GM19240 (cell line): Measurements from ENCODE around the gene ZSWIM9.

Experiments used
- DNase-seq: peaks from one replicate; pipeline ENCODE4 v3.0.0; 2011; ENCODE audit warnings: low spot score; ENCODE audit not compliant: insufficient read length

ZSWIM9 gene

DNA sequence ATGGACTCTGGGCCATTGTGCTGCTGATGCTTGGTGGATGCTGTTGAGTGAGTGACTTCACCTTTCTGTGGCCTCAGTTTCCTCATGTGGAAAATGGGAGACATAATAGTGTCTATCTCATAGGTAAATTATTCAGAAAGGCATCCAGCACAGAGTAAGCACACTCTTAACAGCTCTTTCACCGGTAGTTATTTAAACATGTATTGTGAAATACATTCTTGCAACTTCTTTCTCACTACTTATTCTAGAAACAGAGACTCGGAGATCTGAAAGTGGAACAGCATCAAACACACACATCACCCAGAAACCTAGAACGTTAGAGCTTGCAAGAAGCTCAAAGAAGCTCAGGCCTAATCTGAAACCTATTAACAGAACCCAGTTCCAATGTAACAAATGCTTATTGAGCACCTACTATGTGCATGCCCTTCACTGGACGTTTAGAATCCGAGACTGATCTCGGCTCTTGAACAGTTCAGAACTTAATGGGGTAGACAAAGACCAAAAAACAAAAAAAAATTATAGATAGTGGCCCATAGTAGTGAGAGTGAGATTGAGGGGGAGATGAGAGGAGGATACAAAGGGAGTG, 4.1 kb downstream of the ZSWIM9 start:
- no peak for DNase-seq

DNA sequence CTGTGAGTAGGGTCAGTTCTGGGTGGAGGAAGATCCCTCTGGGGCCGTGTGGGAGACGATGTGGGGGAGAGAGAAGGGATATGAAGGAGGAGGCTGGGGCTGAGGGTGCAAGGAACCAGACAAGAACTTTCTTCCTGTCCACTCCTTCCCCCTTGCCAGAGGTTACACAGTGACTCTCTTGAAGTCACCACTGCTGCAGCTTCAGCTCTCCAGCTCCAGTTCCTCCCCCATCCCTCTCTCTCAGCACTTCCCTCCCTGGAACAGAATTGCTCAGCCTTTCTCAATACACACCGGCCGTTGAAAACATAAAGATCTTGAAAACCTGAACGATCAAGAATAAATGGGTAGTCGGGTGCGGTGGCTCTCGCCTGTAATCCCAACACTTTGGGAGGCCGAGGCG, 5.1 kb downstream of the ZSWIM9 start:
- DNase-seq: no peak

DNA sequence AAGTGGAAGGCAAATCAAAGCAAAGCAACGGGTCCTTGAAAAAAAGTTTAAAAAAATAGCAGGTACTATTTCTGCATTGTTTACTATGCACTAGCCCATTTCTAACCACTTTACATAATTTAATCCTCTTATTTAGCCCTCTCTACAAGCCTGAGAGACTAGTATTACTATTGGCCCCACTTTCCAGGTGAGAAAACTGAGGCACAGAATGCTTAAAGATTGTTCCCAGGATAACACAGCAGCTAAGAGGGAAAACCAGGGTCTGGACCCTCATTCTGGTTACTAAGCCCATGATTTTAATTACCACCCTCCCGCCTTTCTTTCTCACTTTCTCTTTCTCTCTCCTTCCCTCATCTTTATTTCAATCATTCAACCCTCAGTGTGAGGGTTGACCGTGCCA, 5.7 kb downstream of the ZSWIM9 start:
- no peak for DNase-seq

DNA sequence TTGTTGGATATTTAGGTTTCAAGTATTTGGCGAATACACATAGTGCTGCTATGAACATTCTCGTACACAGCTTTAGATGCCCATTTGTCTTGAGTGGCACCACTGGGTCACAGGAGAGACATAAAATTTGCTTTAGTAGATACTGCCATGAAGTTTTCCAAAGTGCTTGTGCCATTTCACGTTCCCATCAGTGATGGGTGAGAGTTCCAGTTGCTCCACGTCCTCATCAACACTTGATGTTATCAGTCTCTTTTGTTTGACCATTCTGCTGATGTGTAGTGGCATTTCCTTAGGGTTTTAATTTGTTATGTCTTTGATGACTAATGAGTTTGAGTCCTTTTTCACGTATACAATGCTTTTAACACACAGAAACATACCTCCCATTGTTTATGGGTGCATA, 11.0 kb downstream of the ZSWIM9 start:
- no peak for DNase-seq

DNA sequence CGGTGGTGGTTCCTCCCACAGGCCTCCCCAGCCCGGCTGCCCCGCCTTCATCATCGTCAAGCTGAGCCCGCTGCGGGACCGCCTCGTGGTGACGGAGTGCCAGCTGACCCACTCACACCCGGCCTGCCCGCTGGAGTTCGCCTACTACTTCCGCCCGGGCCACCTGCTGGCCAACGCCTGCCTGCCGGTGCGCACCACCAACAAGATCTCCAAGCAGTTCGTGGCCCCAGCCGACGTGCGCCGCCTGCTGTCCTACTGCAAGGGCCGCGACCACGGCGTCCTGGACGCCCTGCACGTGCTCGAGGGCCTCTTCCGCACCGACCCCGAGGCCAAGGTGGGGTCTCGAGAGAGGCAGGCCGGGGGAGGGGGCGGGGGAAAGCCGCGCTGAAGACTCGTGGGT, 12.0 kb downstream of the ZSWIM9 start:
- no peak for DNase-seq

DNA sequence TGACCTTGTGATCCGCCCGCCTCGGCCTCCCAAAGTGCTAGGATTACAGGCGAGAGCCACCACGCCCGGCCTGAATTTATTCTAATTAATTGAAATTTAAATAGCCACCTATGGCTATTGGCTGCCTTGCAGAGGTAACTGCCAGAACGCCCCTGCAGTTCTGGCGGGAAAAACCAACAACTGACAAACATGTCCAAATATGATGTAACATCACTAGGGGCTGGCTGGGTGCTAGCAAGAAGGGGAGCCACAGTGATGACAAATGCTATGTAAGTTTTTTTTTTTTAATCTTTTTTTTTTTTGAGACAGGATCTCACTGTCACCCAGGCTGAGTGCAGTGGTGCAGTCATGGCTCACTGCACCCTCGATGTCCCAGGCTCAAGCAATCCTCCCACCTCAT, 12.9 kb downstream of the ZSWIM9 start:
- no peak for DNase-seq

DNA sequence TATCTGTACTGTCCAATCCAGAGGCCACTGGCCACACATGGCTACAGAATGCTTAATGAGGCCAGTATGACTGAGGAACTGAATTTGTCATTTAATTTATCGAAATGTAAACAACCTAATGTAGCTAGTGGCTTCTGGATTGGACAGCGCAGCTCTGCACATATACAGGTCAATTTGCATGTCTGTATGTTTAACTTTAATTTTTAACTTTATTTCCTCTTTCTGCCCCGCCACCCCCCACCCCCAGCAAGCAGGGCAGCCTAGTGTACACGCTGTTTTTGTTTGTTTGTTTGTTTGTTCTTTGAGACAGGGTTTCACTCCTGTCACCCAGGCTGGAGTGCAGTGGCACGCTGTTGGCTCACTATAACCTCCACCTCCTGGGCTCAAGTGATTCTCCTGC, 15.5 kb downstream of the ZSWIM9 start:
- DNase-seq: no peak

DNA sequence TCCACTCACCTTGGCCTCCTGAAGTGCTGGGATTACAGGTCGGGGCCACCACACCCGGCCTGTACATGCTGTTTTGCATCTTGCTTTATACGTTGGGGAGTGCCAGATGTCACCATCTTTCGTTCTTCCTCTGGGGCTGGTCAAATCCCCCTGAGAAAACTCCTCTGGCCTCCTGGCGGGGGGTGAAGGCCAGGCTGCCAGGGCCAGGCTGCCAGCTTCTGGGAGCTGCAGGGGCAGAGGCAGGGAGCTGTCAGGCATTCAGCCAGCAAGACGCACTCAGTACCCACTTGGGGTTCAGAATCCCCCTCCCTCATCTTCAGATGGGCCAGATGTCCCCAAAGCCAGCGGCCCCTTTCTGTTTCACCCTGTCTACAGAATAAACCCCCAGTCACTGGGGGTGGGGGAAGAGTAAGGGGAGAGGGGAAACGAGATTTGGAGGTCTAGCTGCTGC, 16.1 kb downstream of the ZSWIM9 start:
- no peak for DNase-seq

DNA sequence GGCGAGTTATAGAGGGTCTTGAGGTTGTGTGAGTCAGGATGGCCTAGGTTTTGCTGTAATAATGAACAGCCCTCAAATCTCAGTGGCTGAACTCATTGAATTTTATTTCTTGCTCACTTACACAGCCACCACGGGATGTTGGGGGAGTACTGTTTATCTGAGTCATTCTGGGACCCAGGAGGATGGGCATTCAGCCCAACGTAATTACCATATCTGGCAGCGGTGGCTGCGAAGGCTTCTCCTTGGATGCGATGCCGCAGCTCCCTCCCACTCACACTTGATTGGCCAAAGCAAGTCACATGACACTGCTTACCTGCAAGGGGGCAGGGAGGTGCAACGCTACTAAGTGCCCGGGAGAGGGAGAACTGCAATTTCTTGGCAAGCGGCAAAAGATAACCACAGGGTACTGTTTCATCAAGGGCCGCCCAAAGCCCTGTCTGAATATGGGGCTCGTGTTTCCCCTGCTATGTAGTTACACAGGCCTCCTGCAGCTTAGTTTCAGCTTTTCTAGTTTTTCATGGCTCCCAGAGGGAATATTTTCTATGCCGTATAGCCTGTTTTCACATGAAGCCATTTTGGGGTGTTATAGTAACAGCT, 19.9 kb downstream of the ZSWIM9 start:
- no peak for DNase-seq

DNA sequence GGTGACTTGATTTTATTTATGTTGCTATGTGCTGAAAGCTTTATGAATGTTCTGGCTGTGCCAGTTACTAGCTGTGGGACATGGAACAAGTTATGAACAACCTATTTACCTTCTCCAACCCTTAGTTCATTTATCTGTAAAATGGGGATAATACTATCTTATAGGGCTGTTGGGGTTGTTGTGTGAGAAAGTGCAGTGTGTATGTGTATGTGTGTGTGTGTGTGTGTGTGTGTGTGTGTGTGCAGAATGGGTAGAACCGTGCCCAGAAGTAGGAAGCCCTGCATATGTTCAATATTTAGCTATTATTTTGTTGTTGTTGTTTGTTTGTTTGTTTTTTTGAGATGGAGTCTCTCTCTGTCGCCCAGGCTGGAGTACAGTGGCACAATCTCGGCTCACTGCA, 20.4 kb downstream of the ZSWIM9 start:
- no peak for DNase-seq

DNA sequence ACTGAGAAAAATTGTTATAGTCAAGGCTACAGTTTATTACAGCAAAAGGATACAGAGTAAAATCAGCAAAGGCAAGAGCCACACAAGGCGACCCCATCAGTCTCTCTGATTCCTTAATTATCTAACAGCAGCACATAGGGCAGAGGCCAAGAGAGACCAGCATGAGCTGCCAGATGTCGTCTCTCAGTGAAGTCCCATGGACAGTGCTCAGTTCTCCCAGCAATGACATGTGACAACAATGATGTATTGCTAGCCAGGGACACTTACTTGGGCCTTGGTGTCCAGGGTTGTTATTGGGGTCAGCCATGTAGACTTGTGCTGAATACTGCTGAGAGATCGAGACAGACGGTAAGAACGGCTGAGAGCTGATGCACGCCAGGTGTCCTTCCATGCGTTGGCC, 22.3 kb downstream of the ZSWIM9 start:
- DNase-seq: no peak

DNA sequence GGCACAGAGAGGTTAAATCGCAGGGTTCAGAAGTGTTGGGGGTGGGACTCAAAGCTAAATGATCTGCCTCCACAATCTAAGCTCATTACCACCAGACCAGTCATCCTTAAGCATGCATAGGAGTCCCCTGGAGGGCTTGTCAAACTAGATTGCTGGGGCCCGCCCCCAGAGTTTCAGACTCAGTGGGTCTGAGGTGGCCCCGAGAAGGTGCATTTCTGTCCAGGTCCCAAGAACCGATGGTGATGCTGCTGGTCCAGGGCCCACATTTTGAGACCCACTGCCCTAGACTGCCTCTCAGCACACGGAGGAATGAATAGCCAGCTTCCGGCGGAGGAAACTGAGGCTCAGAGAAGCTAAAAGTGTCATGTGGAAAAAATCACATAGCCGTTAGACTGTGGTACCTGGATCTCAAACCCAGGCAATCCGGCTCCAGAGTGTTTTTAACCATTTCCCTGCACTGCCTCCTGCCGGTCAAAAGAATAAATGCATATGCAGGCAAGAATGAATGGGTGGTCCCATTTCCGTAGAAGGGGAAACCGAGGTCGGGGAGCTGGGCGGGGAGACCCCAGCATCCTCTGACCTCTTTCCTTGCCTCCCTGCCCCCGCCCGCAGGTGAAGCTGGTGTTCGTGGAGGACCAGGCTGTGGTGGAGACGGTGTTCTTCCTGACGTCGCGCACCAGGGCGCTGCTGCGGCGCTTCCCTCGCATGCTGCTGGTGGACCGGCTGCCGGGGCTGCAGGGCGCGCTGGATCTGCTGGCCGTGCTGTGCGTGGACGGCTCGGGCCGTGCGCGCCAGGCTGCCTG, 23.8 kb downstream of the ZSWIM9 start:
- no peak for DNase-seq

DNA sequence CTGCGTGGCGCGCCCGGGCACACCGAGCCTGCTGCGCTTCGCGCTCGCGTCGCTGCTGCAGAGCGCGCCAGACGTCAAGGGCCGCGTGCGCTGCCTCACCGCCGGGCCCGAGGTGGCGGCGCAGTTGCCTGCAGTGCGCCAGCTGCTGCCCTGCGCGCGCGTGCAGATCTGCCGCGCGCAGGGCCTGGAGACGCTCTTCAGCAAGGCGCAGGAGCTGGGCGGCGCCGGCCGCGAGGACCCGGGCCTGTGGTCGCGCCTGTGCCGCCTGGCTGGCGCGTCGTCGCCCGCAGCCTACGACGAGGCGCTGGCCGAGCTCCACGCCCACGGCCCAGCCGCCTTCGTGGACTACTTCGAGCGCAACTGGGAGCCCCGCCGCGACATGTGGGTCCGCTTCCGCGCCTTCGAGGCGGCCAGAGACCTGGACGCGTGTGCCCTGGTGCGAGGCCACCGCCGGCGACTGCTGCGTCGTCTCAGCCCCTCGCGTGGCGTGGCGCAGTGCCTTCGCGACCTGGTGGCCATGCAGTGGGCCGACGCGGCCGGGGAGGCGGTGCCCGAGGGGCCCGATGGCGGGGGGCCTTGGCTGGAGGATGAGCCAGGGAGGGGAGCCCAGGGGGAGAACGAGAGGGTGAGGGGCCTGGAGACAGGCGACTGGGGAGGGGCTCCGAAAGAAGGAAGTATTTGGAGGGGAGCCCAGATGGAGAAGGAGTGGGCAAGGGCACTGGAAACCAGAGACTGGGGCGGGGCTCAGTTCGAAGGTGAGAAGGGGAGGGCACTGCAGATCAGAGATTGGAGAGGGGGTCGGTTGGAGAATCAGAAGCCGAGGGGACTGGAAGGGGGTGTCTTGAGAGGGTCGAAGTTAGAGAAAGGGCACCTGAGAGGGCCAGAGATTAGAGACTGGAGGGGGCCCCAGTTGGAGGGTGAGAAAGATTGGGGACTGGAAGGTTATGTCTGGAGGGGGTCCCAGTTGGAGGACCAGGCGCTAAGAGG, 24.7 kb downstream of the ZSWIM9 start:
- DNase-seq: no peak

DNA sequence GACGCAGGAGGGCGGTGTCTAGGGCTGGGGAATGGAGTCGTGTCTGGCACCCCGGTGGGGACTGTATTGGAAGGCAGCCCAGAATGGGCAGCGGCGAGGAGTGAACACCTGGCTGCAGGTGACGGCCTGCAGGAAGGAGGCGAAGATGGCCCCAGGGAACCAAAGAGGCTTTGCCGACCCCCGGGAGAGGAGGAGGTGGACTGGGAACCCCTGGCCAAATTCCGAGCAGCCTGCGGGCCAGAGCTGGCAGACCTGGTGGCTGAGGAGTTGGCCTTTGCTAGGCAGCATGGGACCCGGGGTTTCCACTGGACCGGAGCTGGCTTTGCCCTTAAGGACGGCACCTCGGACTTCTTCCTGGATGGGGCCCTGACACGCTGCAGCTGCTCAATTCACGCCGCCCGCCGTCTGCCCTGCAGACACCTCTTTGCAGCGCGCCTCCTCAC, 25.9 kb downstream of the ZSWIM9 start:
- DNase-seq: no peak

DNA sequence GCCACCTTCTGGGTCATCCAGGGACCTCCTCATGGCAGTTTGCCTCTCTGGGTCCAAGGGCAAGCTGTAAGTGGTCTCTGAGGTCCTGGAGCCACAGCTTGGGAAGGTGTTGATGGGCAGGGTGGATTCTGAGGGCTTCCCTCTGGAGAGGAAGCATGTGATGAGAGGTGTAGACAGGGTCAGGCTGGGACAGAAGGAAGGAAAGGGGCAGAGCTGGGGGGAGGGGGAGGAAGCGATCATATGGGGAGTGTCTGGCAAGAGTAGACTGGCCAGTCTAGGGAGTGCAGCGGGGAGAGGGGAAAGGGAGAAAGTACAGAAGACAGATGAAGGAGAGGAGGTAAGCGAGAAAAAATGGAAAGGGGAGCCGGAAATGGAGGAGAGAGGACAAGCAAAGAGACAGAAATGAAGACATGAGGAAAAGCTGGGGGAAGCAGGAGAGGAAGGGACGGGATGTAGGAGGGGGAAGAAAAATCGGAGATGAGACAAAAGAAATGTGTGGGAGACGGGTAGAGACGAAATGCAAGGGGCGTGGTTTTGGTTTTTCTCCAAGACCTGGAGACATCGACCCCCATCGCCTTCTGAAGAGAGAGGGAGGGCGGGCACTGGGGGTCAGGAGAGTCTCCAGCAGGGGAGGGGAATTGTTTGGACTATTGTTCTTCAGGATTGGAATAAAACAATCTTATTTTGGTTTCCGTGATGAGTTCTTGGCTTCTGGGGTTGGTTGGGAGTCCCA, 26.6 kb downstream of the ZSWIM9 start:
- no peak for DNase-seq

DNA sequence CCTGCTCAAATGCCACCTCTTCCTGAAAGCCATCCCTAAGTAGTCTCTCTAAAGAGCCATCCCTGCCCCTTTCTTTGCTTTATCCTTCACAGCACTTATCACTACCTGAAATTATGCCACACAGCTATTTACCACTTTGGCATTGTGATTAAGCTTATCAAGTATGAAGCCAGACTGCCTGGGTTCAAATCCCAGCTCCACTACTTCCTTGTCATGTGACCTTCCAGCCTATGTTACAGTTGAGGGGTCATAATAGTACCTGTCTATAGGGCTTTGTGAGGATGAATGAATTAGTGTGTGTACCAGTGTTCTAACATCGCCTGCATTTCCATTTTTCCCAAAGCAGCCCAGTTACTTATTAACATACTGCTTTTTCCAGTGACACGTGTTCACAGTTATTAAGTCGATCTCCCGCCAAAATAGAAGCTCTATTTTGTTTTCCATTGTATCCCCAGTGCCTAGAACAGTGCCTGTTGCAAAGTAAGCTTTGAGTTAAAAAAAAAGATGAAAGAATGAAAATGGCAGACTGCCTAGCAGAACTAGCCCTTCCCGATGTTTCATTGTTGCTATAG, 32.8 kb downstream of the ZSWIM9 start:
- DNase-seq: no peak

DNA sequence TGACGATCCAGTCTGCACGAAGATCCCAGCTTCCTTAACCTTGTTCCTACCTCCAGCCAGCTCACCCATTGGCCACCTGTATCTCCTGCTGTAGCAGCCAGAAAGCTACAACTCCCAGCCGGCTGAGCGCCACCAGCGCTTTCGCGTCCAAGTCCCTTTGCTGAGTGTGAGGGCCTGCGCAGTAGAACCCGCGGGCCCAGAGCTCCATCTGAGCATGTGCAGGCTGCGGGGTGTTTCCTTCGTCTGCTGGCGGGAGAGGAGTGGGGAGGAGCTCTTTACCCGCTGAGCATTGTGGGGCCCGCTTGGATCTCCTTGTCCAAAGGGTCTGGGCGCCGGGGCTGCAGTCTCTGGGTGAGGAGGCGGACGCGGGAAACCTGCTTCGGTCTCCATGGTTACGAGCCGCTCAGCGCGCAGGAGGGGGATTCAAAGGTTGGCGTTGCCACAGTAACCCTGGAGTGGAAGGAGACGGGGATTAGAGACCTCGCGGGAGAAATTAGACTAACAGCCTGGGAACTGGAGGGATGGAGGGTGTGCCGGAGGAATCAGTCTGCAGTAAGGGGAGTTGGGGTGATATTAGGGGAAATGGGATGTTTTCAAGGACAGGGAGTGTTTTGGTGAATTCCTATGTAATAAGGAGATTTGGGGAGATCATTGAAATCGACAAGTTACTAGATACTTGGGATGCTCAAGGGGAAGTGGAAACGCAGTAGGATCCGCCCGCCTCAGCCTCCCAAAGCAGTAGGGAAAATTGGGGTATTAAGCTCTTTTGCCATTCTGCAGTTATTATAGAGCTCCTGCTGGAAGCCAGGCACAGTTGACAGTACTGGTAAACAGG, 33.5 kb downstream of the ZSWIM9 start:
- DNase-seq: peak; percentile 98

DNA sequence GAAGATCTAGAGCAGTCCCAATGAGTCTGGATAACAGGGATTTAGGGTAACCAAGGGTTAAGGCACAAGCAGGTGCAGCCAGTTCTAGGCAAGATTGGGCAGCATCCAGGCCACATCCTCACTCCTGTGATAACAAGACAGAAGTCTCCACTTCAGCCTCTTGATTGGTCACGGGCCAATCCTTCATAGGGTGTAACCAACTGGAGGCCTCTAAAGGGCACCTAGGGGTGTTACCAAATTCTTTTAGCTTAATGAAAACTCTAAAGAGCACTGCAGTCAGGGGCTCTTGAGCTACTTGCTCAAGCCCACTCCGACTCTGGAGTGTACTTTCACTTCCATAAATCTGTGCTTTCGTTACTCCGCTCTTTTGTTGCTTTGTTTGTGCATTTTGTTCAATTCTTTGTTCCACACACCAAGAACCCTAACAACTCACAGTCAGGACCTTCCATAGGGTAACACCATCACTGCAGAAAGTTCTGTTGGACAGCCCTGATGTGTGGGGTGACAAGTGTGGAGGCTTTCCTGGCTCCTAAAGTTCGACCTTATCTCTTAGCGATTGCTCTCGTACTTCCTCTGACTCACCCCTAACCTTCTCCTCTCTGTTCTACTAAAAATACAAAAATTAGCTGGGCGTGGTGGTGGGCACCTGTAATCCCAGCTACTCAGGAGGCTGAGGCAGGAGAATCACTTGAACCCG, 36.1 kb downstream of the ZSWIM9 start:
- no peak for DNase-seq

DNA sequence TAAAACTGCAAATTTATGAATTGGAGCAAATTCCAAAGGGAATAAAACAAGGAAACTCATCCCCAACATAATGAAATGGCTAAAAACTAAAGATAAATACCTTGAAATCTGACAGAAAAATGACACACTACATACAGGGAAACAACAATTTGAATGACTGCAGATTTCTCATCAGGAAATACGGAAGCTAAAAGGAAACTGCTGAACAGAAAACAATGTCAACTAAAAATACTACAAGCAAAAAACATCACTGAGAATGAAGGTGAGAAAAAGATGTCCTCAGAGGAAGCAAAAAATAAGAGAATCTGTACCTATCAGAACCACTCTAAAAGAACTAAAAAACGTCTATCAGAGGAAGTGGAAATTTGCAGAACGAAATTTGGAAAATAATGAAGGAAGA, 39.5 kb downstream of the ZSWIM9 start:
- no peak for DNase-seq
